Stimulated activated CD4-positive, alpha-beta T cell treated with anti-CD3 and anti-CD28 coated beads, Interleukin-12 subunit alpha, Interleukin-12 subunit beta, amount 100 ng/mL, for 48 hours (primary cell): ENCODE results near the gene ADGRF5.
"Not testable (repeated sequence)": the region's sequence is repeated elsewhere in the genome, so short reads cannot be mapped to it uniquely, and the experiment has no call there.

Experiments used
- DNase-seq, 3 donors: peaks; one replicate each; pipeline ENCODE4 v3.0.0-alpha.2; 2020; ENCODE audit warnings: low read depth in 2 of 3, low spot score in 1 of 3

The ADGRF5 gene

DNA sequence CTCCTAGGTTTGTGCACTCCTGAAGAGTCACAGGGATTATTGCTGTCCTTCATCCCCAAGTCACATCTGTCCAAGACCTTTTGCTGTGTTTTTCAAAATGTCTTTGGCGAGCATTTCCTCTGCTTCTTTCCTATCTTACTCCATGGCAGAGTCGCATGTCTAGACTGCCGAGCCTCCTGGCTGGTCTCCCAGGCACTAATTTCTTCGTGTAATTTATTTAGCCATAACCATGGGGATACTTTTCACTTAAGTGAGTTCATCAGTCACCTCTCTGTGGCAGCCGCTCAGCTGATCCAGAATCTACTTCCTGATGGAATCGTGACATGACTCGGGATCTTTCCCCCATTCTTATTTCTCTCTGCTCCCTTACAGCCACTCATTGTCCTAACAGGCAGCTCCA lies 25.8 kb downstream of the ADGRF5 start:
- DNase-seq: no peak

DNA sequence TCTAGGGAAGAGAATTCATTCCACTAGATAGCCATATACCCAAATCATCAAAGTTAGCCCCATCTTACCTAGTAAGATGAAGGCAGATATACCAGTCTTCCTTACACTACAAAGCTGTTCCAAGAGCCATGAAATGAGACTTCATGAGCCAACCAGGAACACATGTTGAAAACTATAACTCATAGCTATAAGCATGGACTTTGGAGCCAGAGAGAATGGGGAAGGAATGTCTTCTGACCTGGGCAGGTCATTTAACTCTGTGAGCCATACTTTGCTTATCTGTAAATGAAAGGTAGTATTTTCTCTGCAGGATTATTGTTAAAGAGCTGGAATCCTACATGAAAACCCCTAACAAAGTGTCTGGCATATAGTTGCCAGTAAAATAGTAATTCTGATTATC lies 27.3 kb downstream of the ADGRF5 start:
- DNase-seq: no peak

DNA sequence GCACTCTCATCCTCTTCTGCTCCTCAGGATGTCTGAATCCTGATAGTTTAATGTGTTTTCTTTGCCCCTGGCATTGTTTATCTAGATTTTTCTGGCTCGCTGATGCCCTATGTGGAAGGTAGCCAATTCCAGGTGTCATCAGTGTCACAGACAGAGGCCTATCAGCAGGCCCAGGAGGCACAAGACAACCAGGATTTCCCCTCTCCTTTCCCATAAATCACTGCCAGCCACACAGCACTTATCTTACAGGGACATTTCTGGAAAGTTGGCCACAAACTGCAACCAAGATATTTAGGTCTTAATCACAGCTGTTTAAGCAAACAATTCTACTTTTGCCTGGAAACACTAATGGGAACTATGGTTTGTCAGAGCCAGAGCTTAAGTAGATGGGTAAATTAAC lies 28.1 kb downstream of the ADGRF5 start:
- no peak for DNase-seq

DNA sequence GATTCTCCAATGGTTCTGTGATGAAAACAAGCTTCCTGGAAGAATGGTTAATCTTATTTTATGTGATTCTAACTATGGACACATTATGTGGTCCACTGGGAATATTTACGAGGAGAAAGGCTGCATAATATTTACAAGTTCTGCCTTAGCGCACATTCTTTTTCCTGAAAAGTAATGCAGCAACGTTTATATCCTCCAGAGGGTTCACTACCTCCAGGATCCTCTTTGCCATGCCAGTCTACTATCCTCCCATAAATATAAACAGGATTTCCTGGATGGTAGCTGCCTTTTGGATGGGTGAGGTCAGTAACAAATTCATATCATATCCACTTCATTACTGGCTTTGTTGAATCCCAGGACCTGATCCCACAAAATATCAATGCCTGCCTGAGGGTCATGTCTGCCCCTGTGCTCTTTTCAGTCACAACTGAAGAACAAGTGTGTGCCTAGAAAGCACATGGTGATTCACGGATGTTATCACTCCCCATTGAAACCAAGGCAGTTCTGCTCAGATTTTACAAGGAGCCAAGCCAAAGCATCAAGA lies 30.4 kb downstream of the ADGRF5 start:
- no peak for DNase-seq

DNA sequence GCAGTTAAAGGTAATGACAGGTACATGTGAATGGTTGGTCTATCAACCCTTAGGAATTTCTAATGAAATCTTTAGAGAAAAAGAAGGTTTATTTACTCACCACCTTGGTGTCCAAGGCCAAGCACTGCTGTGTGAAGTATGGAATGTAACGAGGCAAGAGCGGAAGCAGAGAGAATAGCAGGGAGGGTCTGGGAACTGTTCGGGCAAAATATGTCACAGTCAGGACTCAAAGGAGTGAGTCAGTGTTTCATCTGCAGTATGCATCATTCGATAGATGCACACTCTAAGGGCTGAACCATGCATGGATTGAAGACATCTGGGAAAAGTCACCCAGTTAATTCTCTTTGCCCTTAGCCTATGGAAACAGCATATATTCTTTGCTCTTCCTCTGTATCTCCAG lies 33.2 kb downstream of the ADGRF5 start:
- no peak for DNase-seq

DNA sequence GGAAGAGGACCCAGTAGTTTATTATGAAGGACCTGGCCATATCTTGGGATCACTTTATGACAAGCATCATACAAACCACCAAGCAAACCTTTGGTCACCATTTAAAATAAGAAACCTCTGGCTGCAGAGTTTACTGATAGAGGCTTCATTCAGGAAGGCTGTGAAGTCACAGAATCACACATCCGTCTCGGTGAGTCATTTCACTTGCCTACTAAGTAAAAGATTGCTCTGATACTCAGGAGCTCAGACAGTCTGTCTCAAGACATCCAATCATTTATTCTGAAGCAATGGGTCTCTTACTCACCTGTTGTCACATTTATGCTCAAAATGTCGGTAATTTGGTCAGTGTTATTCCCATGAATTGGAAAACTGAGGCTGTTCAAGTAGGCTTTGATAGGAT lies 33.7 kb downstream of the ADGRF5 start:
- DNase-seq: no peak

DNA sequence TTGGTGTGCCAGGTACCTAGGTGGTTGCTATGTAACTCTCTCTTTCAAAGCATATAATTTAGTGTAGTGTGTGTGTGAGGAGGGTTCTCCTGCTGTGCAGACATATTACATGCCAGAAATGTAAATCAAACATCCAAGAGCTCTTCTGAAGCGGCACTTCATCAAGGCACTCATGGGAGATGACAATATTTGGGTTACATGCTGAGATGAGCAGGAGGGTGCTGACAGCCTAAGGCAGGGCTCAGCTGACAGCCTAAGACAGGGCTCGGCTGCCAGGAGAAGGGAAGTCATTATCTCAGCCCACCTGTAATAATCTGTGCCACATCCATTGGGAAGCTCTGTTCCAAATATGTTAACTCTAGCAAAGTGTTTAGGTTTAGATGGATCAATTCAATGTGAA lies 39.1 kb downstream of the ADGRF5 start:
- no peak for DNase-seq

DNA sequence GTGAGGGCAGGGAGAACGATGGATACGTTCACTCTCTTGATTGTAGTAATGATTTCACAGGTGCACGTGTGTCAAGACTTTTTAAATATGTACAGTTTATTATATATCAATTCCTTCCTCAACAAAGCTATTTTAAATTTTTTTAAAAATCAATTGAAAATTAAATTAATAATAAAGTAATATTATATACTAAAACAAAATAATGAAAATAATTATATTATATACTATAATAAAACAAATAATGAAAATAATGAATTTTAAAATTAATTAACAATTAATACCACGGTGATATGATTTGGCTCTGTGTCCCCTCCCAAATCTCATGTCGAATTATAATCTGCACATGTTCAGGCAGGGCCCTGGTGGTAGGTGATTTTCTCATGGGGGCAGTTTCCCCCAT lies 42.7 kb downstream of the ADGRF5 start:
- no peak for DNase-seq

DNA sequence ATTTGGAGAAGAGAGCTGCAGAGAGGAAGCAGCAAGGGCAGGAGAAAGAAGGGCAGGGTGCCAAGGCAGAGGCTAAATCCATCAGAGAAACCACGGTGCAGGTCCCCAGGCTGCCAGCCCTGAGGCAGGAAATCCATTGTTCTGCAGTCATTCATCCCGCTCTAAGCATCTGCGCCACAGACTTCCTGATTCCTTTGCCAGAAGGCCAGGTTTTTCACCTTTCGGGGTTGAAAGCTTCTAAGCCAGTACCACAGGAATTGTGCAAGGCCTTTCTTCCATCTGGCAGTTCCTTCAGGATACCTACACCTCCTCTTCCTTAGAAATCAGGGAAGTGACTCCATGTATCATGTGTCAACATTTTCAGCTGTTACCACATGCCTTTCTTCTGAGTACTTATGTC lies 45.6 kb downstream of the ADGRF5 start:
- no peak for DNase-seq

DNA sequence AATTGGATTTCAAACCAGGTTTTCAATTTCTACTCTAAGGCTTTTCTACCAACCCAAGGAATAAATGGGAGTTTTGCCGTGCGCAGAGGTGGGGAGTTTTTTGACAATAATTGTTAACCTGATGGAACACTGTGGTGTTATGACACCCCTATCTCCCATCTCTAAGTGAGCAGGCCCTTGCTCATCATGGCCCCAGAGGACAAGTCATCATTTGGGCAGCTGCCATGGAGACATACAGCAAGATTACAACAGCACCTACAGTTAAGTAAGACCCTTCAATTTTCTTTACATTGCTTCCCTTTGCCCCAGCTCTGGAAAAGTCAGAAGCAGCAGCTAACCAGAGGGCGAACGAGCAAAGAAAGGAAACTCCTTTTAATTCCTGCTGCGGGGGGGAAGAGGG lies 54.3 kb downstream of the ADGRF5 start:
- no peak for DNase-seq

DNA sequence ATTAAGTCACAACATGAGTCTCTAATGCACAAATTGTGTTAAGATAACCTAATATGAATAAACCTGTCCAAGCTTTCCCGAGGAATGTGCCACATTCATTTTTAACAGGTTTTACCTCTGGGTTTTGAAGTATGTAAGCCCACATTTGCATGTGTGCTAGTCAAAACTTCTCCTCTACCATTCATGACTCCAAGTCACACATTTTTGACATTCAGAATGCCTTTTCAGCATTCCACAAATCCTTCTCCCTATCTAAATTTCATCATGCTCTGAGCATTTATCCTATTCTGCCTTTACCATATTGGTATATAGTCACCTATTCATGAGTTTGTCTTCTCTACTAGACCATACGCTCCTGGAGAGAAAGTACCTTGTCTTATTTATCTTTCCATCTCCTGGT lies 56.5 kb downstream of the ADGRF5 start:
- DNase-seq: no peak

DNA sequence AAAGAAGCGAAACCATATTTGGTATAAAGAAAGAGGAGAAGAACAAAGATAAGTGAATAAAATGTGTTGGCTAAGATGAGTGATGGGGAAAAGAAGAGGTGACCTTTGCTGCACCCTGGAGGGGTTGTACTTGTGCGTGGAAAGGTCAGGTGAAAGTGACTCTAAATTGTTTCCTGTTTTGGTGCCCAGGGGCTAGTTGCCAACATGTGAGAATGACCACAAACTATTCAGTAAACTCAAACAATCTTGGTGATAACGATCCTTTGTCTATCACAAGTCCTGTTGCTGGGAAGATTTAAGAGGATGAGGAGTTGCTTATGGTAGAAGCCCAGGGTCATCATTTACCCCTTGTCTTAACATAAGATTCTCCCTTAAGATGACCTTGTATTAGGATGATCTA lies 57.9 kb downstream of the ADGRF5 start:
- DNase-seq: no peak

DNA sequence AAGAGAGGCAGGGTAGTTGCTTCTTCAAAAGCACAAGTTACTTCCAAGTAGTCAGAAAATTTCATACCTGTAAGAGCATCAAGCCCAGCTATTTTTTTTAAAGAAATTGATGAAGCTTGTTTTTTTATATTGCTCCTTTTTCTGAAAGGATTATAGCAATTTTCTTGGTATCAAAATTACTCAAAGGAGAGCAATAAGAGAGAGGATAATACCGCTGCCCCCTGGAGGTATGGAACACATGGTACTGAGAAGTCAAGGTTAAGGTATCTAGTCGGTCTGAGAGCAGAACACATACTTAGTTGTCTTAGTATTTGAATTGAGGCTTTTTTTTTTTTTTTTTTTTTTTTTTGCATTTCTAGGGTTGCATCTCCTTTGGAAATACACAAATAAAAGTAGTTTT lies 59.4 kb downstream of the ADGRF5 start:
- no peak for DNase-seq

DNA sequence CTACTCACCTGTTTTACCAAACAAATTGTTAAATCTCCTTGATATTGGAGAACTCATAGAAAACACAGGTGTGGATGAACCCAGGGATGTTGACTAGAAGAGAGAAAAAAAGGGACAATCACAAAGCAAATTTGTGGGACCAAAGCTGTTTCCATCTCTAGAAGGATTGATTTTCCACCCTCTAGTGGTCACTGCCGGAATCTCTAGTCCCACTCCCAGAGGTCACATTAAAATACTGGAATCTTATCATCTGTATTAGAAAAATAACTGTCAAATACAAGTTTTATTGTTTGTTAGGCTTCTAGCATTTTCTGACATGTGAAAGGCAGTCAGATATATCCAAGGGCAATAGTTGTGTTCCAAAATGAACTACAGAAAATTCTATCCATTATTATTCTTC lies 65.8 kb downstream of the ADGRF5 start:
- DNase-seq: peak in 2 of 3 donors; percentile 16 to 24

DNA sequence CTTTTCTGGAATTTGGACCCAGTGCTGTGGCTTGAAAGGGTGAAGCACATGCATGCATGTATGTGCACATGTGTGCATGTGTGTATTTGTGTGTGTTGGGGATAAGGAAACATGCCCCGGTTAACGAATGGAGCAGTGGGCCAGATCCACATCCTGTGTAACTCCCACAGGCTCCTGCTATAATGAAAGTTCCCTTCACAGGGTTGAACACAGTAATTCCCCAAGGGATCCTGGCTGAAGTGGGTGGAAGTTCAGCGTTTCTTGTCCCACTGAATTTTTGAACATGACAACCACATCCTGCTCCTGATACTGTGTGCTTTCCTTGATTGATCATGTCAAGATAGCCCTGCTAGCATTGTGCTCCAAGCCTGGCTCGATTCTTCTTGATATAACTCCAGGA lies 70.2 kb downstream of the ADGRF5 start:
- not testable (repeated sequence) for DNase-seq

DNA sequence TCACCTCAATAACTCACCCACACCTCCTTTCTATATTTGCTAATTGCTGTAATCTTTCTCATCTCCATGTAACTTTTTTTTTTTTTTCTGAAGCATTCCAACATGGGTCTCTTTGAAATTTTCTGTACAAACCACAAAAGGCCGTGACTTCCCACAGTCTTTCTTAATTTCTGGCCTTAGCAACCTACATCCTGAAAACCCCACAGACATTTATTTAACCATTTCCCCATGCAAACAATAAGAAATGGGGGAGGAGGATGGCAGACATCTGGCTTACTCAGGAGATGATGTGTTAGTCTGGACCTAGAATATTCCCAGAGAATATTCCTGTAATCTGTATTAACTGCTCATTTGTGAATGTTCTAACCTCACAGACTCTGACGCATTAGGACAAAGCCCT lies 70.9 kb downstream of the ADGRF5 start:
- DNase-seq: no peak

DNA sequence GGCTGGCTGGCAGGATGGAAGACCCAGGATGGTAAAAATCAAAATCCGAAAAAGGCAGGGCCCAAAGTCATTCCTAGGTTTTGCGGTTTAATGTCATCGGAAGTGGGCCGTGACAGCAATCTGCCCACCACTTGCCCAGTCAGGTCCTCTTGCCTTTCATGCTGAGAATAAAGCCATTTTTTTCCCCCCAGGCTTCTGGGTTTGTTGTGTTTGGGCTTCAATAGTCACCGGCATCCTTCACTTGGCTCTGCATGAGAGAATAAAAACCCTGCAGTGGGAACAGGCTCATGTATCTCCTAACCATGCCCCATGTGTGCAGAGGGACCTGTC lies 72.4 kb downstream of the ADGRF5 start:
- no peak for DNase-seq

DNA sequence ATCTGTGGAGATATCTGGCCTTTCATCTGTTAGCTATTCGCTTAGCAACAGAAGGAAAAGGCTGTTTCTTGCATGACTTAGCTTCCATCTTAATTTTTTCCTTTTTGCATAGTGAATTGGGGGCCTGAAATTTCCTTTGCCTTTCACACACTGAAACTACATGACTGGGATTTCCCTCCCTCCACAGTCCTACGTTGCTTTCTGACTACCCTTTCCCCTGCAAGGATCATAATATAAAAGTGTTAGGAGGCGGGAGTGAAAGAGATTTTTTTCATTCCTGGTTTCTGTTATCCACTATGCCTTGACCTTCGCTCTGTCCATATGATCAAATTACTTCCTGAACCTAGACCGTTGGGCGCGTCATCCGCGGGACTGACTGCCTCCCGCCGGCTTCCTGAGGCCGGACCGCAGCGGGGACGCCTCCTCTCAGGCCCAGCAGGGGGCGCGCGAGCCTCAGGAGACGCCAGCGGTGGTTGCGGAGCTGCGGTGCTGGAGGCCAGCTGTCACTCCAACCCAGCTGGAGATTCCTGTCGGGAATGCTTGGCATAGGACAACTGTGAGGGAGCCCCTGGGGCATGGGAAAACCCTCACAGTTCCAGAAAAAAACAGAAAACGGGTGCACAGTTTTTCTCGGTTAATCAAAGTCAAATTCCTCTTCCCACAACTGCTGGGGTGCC lies 72.9 kb downstream of the ADGRF5 start:
- peak; percentile 33 to 55 (median 49) for DNase-seq

DNA sequence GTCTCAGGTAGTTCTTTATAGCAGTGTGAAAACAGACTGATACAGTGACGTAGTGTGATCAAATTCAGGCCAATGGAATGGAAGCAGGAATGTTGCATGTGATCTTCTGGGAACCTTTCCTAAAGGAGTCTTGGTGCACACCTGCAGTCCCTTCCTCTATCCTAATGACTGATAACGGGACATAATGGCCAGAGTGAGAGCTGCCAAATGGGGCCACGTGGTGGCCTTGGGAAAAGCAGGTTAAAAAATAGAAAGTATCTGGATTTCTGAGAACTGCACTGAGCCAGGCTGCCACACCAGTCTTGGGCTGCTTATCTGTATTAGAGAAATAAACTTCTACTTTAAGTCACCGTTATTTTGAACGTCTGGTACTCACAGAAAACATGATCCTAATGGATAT lies 76.6 kb downstream of the ADGRF5 start:
- DNase-seq: no peak

DNA sequence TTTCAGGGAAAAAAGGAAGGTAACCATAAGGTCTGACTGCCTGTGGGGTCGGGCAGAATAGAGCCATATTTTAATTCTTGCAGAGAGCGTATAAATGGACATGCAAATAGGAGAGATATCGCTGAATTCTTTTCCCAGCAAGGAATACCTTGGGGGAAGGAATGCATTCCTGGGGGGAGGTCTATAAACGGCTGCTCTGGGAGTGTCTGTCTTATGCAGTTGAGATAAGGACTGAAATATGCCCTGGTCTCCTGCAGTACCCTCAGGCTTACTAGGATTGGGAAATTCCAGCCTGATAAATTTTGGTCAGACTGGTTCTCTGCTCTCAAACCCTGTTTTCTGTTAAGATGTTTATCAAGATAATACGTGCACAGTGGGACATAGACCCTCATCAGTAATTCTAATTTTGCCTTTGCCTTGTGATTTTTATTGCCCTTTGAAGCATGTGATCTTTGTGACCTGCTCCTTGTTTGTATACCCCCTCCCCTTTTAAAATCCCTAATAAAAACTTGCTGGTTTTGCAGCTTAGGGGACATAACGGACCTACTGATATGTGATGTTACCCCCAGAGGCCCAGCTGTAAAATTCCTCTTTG lies 79.4 kb downstream of the ADGRF5 start:
- not testable (repeated sequence) for DNase-seq

DNA sequence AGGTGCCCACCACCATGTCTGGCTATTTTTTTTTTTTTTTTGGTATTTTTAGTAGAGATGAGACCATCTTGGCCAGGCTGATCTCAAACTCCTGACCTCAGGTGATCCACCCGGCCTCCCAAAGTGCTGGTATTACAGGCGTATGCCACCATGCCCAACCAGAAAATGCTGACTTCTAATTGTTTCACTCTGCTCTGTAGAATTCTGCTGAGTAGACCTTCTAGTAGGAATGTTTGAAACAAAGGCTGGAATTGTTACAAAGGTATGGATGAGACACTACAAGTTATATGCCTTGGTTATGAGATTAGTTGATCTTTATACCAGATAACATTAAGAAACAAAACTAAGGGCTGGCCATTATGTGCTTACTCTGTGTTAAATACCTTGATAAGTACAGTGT lies 83.7 kb downstream of the ADGRF5 start:
- DNase-seq: no peak

DNA sequence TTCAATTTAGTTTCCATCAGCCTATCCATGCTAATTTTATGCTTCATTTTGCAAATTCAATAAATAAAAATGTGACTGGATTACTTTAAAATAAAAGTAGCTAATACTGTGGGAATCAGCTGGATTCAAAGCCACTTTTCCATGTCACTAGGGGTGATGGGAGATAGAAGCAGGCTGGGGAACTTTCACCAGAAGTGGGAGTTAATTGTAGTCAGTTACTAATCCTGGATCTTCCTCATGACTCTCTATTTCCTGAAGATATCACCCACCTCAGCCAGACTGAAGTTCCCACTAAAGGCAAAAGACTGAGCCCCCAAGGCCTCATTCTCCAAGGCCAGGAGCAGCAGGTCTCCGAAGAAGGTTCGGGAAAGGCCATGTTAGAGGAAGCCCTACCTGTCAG lies 86.7 kb downstream of the ADGRF5 start:
- not testable (repeated sequence) for DNase-seq

DNA sequence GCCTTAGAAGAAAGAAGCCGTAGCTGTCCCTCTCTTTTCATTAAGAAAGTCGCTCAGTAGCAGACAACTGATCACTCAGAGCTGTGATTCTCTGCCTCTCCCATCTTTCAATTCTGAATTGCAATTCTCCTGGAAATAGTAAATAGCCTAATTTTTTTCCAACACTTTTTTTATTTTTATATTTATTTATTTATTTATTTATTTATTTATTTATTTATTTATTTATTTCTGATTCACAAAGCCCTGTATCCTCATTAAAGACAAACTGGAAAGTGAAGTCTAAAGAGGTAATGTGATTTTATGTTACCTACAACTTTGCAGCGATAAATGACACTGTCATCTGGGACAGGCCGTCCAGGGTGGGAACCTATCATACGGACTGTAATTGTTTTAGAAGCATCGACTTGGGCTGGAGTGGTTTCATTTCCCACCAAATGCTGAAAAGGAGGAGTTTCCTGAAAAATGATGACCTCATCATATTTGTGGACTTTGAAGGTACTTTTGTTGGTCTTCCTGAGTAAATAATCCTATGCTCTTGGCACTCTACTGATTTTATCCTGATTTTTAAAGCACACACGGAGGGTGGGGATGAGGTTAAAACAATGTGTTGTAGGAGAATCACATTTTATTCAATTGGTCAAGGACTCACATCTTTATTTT lies 87.4 kb downstream of the ADGRF5 start:
- not testable (repeated sequence) for DNase-seq
